Tibial nerve (tissue), 4 donors: ENCODE results near the gene STMN3. TPM values are rescaled to one million over a fixed set of nuclear protein-coding genes. Genes with fewer than 3 reads are reported as not detected.
"Not testable (repeated sequence)": the region's sequence is repeated elsewhere in the genome, so short reads cannot be mapped to it uniquely, and the experiment has no call there.

Experiments used
- DNase-seq, 2 donors: peaks; one replicate each; pipeline ENCODE4 v3.0.0-alpha.2; 2019; ENCODE audit warnings: low spot score in 2 of 2
- H3K27ac ChIP-seq, 4 donors: fragments of 200-600 bp; sonication (generic) in 3 of 4; one replicate each; pipeline ENCODE4 v1.5.1; 2017 to 2019; ENCODE audit warnings: mild to moderate bottlenecking in 1 of 4
- H3K27me3 ChIP-seq, 2 donors: fragments of 200-600 bp; sonication (generic) in 1 of 2; one replicate each; pipeline versions ENCODE4 v1.5.1 to v1.6.0; 2017 to 2019
- H3K36me3 ChIP-seq, 3 donors: fragments of 200-600 bp; sonication (generic); one replicate each; pipeline ENCODE4 v1.5.1; 2018 to 2019
- H3K4me1 ChIP-seq, 4 donors: fragments of 200-600 bp; sonication (generic) in 3 of 4; one replicate each; pipeline ENCODE4 v1.5.1; 2017 to 2019
- H3K4me3 ChIP-seq, 4 donors: fragments of 200-600 bp; sonication (generic) in 3 of 4; one replicate each; pipeline ENCODE4 v1.5.1; 2017 to 2019; ENCODE audit warnings: mild to moderate bottlenecking in 1 of 4, moderate library complexity in 1 of 4
- H3K9me3 ChIP-seq, 4 donors: fragments of 200-600 bp; sonication (generic) in 3 of 4; one replicate each; pipeline ENCODE4 v1.5.1; 2017 to 2019
- EP300 ChIP-seq, 2 donors: sonication (generic); formaldehyde crosslinking; IDR thresholded peaks; one replicate each; pipeline ENCODE4 v1.6.1; 2017; ENCODE audit warnings: antibody characterized with exemption in 2 of 2, mild to moderate bottlenecking in 1 of 2
- POLR2A ChIP-seq, 2 donors: fragments of 450-650 bp; IDR thresholded peaks; one replicate each; pipeline ENCODE4 v1.6.1; 2017; ENCODE audit warnings: antibody characterized with exemption in 2 of 2, mild to moderate bottlenecking in 2 of 2, moderate library complexity in 2 of 2
- WGBS, 2 donors: methylation state at CpG; one replicate each; pipeline ENCODE4 v1.1.5; 2018; 5-methylcytosine and 5-hydroxymethylcytosine counted together
- total RNA-seq, 4 donors: library from RNA; depleted of rRNA; stranded (reverse); fragments of >200 nt; gene quantifications; one replicate each; pipeline ENCODE4 v1.1.0, GENCODE V29; 2016
- TF ChIP-seq, protein P1 (sequence below), 5 experiments: fragments of 200-600 bp in 3 of 5; fragments of 450-650 bp in 2 of 5; sonication (generic) in 3 of 5; IDR thresholded peaks; one replicate each; pipeline ENCODE4 v1.5.1; 2016 to 2019; ENCODE audit warnings: antibody characterized with exemption in 5 of 5, mild to moderate bottlenecking in 3 of 5, moderate library complexity in 2 of 5

Gene STMN3
- total RNA-seq, 4 donors from 2014 or later = 12.3 to 26.4 (median 15.5) TPM

DNA sequence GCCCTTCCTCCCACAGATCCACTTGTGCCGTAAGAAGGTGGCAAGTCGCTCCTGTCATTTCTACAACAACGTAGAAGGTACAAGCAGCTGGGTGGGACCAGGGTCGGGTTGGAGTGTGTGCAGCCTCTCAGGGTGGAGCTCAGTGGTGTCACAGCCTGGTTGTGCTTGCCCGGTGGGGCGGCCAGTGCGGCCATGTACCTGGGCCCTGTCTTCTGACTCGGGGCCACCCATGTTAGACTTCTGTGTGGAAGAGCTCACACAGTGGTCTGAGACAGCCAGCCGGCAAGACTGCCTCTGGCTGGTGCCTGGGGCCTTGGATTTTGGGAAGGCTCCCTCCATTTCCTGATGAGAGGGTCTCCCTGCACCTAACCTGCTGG, 9.6 kb upstream of the STMN3 start:
- Histone ChIP-seq H3K4me3 (no peak overlapping the region), H3K9me3 (no peaks in the 10 kb centered on the region), H3K27me3 (no peaks in the 10 kb centered on the region), H3K27ac (no peak overlapping the region), H3K4me1 (peaks cover 0 to 20% (median 10%) of the 10 kb centered on the region in 4 donors), H3K36me3 (peaks cover 0 to 70% (median 10%) of the 10 kb centered on the region in 3 donors)
- no peak for TF ChIP-seq POLR2A (IDR thresholded peaks at IDR 0.05)
- no peak for TF ChIP-seq EP300 (IDR thresholded peaks at IDR 0.05)
- TF ChIP-seq, protein P1, sequence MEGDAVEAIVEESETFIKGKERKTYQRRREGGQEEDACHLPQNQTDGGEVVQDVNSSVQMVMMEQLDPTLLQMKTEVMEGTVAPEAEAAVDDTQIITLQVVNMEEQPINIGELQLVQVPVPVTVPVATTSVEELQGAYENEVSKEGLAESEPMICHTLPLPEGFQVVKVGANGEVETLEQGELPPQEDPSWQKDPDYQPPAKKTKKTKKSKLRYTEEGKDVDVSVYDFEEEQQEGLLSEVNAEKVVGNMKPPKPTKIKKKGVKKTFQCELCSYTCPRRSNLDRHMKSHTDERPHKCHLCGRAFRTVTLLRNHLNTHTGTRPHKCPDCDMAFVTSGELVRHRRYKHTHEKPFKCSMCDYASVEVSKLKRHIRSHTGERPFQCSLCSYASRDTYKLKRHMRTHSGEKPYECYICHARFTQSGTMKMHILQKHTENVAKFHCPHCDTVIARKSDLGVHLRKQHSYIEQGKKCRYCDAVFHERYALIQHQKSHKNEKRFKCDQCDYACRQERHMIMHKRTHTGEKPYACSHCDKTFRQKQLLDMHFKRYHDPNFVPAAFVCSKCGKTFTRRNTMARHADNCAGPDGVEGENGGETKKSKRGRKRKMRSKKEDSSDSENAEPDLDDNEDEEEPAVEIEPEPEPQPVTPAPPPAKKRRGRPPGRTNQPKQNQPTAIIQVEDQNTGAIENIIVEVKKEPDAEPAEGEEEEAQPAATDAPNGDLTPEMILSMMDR (IDR thresholded peaks at IDR 0.05) = no peak
- DNase-seq = no peak
- 90 to 91% methylated on average over 8 to 9 of the region's 9 CpGs for WGBS, 2 donors

DNA sequence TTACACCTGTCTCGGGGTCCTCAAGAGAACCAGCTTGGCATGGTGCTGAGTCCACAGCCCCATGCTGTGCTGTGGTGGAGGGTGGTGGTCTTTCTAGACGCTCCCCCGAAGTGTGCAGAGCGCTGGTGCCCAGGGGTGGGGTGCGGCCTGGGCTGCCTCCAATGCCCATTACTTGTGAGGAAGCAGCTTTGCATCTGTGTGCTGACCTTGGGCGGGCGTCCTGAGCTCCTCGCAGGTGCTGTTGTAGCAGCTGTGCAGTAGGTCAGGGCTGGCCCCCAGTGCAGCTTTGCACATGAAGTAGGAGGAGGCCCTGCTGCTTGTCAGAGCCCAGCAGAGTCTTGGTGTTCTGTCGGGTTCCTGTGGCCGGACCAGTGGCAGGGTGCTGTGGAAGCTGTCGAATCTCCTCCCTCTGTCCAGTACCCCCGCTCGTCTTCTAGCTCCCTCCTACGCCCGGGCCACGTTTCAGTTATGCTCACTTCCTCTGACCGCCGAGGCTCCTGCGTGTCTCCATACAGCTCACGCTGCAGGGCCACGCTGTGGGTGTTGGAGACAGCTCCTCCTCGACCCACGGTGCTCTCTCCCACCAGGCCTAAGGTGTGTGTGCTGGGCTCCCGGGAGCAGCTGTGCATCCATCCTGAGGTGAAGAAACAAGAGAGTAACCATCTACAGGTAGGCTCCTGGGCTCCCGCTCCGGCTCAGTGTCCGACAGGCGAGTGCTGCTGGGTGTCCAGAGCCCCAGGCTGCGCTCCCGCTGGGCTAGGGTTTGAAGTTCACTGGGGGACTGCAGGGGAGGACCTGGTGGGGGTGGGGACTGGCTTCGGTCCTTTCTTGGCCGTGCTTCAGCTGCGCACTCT, 9.0 kb upstream of the STMN3 start:
- no peak for DNase-seq
- H3K36me3 ChIP-seq = peaks cover 0 to 64% (median 4%) of the 10 kb centered on the region in 3 donors
- no peaks in the 10 kb centered on the region for H3K27me3 ChIP-seq
- no peaks in the 10 kb centered on the region for H3K9me3 ChIP-seq
- H3K4me1 ChIP-seq = peaks cover 0 to 26% (median 15%) of the 10 kb centered on the region in 4 donors
- WGBS, 2 donors = 92 to 95% methylated on average over 27 to 32 of the region's 33 CpGs
- TF ChIP-seq EP300 (IDR thresholded peaks at IDR 0.05) (no peak), POLR2A (IDR thresholded peaks at IDR 0.05) (no peak)
- TF ChIP-seq, protein P1 (IDR thresholded peaks at IDR 0.05) = no peak
- no peak overlapping the region for H3K4me3 ChIP-seq
- no peak overlapping the region for H3K27ac ChIP-seq

GRCh38 chr20:63661108-63661507, 7.9 kb upstream of the STMN3 start:
- no peaks in the 10 kb centered on the region for H3K9me3 ChIP-seq

DNA sequence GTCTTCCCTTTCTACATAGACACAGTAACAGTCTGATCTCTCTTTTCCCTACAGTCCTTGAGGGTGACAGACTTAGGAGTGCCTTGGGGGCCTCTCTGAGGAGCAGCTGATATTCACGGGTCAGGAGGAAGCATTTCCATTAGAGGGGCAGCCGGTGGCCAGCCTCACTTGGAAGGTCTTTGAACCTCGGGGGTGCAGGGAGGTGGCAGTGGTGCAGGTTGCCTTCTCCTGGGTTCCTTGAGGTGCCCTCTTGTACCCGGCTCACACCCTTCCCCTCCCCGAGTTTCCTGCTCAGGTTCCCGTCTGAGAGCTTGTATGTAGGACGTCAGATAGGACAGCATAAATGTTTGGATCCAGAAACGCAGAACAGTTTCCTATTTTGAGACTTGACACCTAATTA, 7.4 kb upstream of the STMN3 start:
- no peaks in the 10 kb centered on the region for H3K27me3 ChIP-seq
- peaks cover 0 to 50% (median 4%) of the 10 kb centered on the region in 3 donors for H3K36me3 ChIP-seq
- no peak for DNase-seq
- H3K27ac ChIP-seq = no peak overlapping the region
- no peaks in the 10 kb centered on the region for H3K9me3 ChIP-seq
- H3K4me1 ChIP-seq = peaks cover 0 to 30% (median 16%) of the 10 kb centered on the region in 4 donors
- WGBS, 2 donors = 81 to 86% methylated on average over 8 of the region's 8 CpGs
- TF ChIP-seq EP300 (IDR thresholded peaks at IDR 0.05) (no peak), POLR2A (IDR thresholded peaks at IDR 0.05) (no peak)
- TF ChIP-seq, protein P1 (IDR thresholded peaks at IDR 0.05) = no peak
- no peak overlapping the region for H3K4me3 ChIP-seq

More at GRCh38 chr20:63661108-63661507, 7.9 kb upstream of the STMN3 start:
- peaks cover 0 to 30% (median 16%) of the 10 kb centered on the region in 4 donors for H3K4me1 ChIP-seq
- H3K4me3 ChIP-seq = no peak overlapping the region
- no peak overlapping the region for H3K27ac ChIP-seq
- no peaks in the 10 kb centered on the region for H3K27me3 ChIP-seq
- 94 to 98% methylated on average over 20 to 21 of the region's 22 CpGs for WGBS, 2 donors
- TF ChIP-seq, protein P1 (IDR thresholded peaks at IDR 0.05) = no peak
- TF ChIP-seq POLR2A (IDR thresholded peaks at IDR 0.05) = no peak
- no peak for TF ChIP-seq EP300 (IDR thresholded peaks at IDR 0.05)
- peaks cover 0 to 55% (median 4%) of the 10 kb centered on the region in 3 donors for H3K36me3 ChIP-seq
- DNase-seq = no peak

GRCh38 chr20:63660174-63660573, 7.0 kb upstream of the STMN3 start:
- not testable (repeated sequence) for DNase-seq, H3K27me3 ChIP-seq, H3K27ac ChIP-seq, H3K4me3 ChIP-seq, H3K9me3 ChIP-seq
- WGBS, 2 donors = 87 to 90% methylated on average over 10 of the region's 10 CpGs
- peaks cover 0 to 30% (median 16%) of the 10 kb centered on the region in 4 donors for H3K4me1 ChIP-seq
- peaks cover 0 to 45% (median 4%) of the 10 kb centered on the region in 3 donors for H3K36me3 ChIP-seq
